Measurements from ENCODE around the gene ALDH1A3. TPM values are rescaled to one million over a fixed set of nuclear protein-coding genes. Genes with fewer than 3 reads are reported as not detected.

The ALDH1A3 gene
- total RNA-seq, 1 donor = 54.6 TPM

- H2AFZ ChIP-seq (ENCODE audit: low read length) = no peak overlapping the region
- H3K4me3 ChIP-seq (ENCODE audit: insufficient read depth, low read length) = no peak overlapping the region
- H3K4me2 ChIP-seq (ENCODE audit: insufficient read depth, low read length) = no peak overlapping the region
- H4K20me1 ChIP-seq (ENCODE audit: insufficient read depth, low read length) = no peaks in the 10 kb centered on the region
- H3K79me2 ChIP-seq (ENCODE audit: insufficient read depth, low read length) = no peaks in the 10 kb centered on the region
- H3K27ac ChIP-seq (ENCODE audit: low read depth, low read length) = no peak overlapping the region
- H3K36me3 ChIP-seq (ENCODE audit: insufficient read depth, low read length) = no peaks in the 10 kb centered on the region
- no peaks in the 10 kb centered on the region for H3K9me3 ChIP-seq (ENCODE audit: low read depth, low read length)
- peaks cover 27% of the 10 kb centered on the region for H3K4me1 ChIP-seq (ENCODE audit: insufficient read depth, low read length)
- peak; percentile 52 for DNase-seq (ENCODE audit: insufficient read length, low spot score, missing footprints)
- TF ChIP-seq, protein P1, sequence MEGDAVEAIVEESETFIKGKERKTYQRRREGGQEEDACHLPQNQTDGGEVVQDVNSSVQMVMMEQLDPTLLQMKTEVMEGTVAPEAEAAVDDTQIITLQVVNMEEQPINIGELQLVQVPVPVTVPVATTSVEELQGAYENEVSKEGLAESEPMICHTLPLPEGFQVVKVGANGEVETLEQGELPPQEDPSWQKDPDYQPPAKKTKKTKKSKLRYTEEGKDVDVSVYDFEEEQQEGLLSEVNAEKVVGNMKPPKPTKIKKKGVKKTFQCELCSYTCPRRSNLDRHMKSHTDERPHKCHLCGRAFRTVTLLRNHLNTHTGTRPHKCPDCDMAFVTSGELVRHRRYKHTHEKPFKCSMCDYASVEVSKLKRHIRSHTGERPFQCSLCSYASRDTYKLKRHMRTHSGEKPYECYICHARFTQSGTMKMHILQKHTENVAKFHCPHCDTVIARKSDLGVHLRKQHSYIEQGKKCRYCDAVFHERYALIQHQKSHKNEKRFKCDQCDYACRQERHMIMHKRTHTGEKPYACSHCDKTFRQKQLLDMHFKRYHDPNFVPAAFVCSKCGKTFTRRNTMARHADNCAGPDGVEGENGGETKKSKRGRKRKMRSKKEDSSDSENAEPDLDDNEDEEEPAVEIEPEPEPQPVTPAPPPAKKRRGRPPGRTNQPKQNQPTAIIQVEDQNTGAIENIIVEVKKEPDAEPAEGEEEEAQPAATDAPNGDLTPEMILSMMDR (IDR thresholded peaks at IDR 0.05; ENCODE audit: extremely low read depth, low read depth, low read length) = no peak
- no peaks in the 10 kb centered on the region for H3K27me3 ChIP-seq (ENCODE audit: insufficient read depth, low read length)
Measured at GRCh38 chr15:100898152-100898490, 18.5 kb downstream of the ALDH1A3 start.

DNA sequence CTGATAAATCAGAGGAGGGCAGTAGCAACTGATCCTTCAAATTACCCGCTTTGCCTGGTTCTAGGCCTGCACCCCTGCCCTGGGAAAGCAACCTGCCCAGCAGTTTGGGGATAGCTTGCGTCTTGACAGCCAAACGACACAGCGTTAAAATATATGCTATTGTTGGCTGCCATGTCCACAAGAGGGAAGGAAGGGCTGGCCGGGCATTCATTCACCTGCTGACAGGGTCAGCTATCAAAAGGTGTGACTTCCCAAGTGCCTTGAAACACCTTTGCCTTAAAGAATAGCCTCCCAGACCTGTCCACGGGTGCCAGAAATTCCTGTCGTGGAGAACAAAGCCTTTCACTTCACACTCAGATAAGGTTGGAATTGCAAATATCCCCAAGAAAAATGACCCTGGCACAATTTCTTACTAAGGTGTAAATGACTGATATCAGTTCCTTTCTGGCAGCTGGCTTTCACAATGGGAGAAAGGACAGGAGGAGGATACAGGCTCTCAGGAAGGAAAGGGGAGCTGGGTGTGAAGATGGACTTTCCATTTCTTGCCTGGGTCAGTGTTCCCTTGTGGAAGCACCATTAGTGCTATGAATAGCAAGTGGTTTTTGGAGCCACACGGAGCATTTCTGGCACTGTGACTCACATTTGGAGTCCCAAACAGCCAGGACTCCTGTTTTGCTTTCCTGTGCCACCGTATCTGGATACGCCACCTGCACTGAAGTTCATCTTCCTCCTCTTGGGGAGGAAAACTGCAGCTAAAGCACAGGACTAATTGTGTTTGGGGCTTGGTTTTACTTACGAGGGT is 19.2 kb downstream of the ALDH1A3 start:
- H3K4me3 ChIP-seq (ENCODE audit: insufficient read depth, low read length) = no peak overlapping the region
- H3K4me1 ChIP-seq (ENCODE audit: insufficient read depth, low read length) = peaks cover 27% of the 10 kb centered on the region
- no peaks in the 10 kb centered on the region for H3K9me3 ChIP-seq (ENCODE audit: low read depth, low read length)
- peak overlapping the region; percentile 0 for H3K4me2 ChIP-seq (ENCODE audit: insufficient read depth, low read length)
- DNase-seq (ENCODE audit: insufficient read length, low spot score, missing footprints) = peak; percentile 42
- TF ChIP-seq, protein P1 (IDR thresholded peaks at IDR 0.05; ENCODE audit: extremely low read depth, low read depth, low read length) = no peak
- H3K27me3 ChIP-seq (ENCODE audit: insufficient read depth, low read length) = no peaks in the 10 kb centered on the region
- H3K79me2 ChIP-seq (ENCODE audit: insufficient read depth, low read length) = no peaks in the 10 kb centered on the region
- no peak overlapping the region for H2AFZ ChIP-seq (ENCODE audit: low read length)
- no peaks in the 10 kb centered on the region for H3K36me3 ChIP-seq (ENCODE audit: insufficient read depth, low read length)
- H4K20me1 ChIP-seq (ENCODE audit: insufficient read depth, low read length) = no peaks in the 10 kb centered on the region
- no peak overlapping the region for H3K27ac ChIP-seq (ENCODE audit: low read depth, low read length)

DNA sequence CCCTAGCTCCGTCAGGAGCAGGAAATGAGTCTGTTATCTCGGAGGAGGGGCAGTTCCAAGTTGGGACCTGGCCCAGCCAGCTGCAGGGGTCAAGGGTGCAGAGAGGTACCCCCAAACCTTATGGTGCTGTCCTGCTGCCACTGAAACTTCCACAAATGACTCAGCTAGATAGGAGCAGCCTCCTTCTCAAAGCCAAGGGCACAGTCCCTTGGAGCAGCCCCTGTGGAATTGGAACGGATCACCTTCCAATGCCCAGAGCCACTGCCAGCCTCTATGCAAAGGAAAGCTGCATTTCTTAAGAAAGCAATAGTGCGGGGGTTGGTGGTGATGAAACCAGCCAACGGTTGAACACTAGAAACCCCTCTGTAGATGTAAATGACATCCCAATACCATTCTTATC is 20.0 kb downstream of the ALDH1A3 start:
- Histone ChIP-seq H3K4me1 (ENCODE audit: insufficient read depth, low read length) (peaks cover 27% of the 10 kb centered on the region), H3K9me3 (ENCODE audit: low read depth, low read length) (no peaks in the 10 kb centered on the region), H3K4me2 (ENCODE audit: insufficient read depth, low read length) (no peak overlapping the region), H3K27ac (ENCODE audit: low read depth, low read length) (no peak overlapping the region), H3K79me2 (ENCODE audit: insufficient read depth, low read length) (no peaks in the 10 kb centered on the region), H3K4me3 (ENCODE audit: insufficient read depth, low read length) (no peak overlapping the region), H2AFZ (ENCODE audit: low read length) (no peak overlapping the region), H3K36me3 (ENCODE audit: insufficient read depth, low read length) (no peaks in the 10 kb centered on the region), H3K27me3 (ENCODE audit: insufficient read depth, low read length) (no peaks in the 10 kb centered on the region), H4K20me1 (ENCODE audit: insufficient read depth, low read length) (no peaks in the 10 kb centered on the region)
- TF ChIP-seq, protein P1 (IDR thresholded peaks at IDR 0.05; ENCODE audit: extremely low read depth, low read depth, low read length) = no peak
- peak; percentile 62 for DNase-seq (ENCODE audit: insufficient read length, low spot score, missing footprints)

DNA sequence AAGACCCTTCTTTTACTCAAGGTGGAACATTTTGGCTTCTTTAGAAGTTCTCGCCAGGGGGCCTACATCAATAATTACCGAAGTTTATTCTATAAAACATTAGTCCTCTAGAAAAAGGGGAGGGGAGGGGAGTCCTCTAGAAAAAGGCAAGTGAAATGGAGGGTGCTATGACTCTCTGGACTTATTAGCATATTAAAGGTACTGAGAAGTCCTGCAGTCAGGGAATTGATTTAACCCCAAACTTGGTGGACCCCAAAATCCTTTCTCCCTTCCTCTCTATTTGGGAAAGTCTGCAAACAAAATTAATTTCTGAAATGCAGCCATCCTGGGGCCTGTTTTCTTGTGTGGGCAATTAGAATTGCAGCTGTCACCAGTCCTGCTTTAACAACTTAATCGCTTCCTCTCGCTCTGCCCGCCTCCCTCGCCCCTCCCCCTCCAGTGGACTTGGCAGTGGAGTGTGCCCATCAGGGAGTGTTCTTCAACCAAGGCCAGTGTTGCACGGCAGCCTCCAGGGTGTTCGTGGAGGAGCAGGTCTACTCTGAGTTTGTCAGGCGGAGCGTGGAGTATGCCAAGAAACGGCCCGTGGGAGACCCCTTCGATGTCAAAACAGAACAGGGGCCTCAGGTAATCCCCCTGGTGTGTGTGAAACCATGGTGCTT is 20.6 kb downstream of the ALDH1A3 start:
- Histone ChIP-seq H3K9me3 (ENCODE audit: low read depth, low read length) (no peaks in the 10 kb centered on the region), H3K36me3 (ENCODE audit: insufficient read depth, low read length) (no peaks in the 10 kb centered on the region), H3K4me2 (ENCODE audit: insufficient read depth, low read length) (no peak overlapping the region), H3K79me2 (ENCODE audit: insufficient read depth, low read length) (no peaks in the 10 kb centered on the region), H3K4me3 (ENCODE audit: insufficient read depth, low read length) (no peak overlapping the region), H3K4me1 (ENCODE audit: insufficient read depth, low read length) (peaks cover 27% of the 10 kb centered on the region), H3K27ac (ENCODE audit: low read depth, low read length) (no peak overlapping the region), H2AFZ (ENCODE audit: low read length) (no peak overlapping the region), H3K27me3 (ENCODE audit: insufficient read depth, low read length) (no peaks in the 10 kb centered on the region), H4K20me1 (ENCODE audit: insufficient read depth, low read length) (no peaks in the 10 kb centered on the region)
- no peak for DNase-seq (ENCODE audit: insufficient read length, low spot score, missing footprints)
- TF ChIP-seq, protein P1 (IDR thresholded peaks at IDR 0.05; ENCODE audit: extremely low read depth, low read depth, low read length) = no peak
